MM.1S (cell line): Measurements from ENCODE around the gene B4GALT6.

Experiments
- CTCF ChIP-seq: fragments of 300-600 bp; sonication (generic); IDR thresholded peaks from 2 replicates; pipeline ENCODE4 v1.5.1; 2016; ENCODE audit warnings: antibody characterized with exemption, low read length, mixed read lengths
- EZH2 ChIP-seq: fragments of 300-600 bp; sonication (generic); optimal IDR thresholded peaks from 2 replicates; pipeline ENCODE3; 2017; ENCODE audit warnings: low read depth, mild to moderate bottlenecking, antibody characterized with exemption, low read length, mixed read lengths
- EZH2phosphoT487 ChIP-seq: fragments of 300-600 bp; sonication (generic); IDR thresholded peaks from 2 replicates; pipeline ENCODE4 v1.6.1; 2018; ENCODE audit warnings: antibody characterized with exemption, low read length

GRCh38 chr18:31697351-31698298 lies 13.2 kb upstream of the B4GALT6 start:
- no peak for TF ChIP-seq CTCF
- no peak for TF ChIP-seq EZH2
- TF ChIP-seq EZH2phosphoT487, result no peak
